Gastroesophageal sphincter (tissue), 4 donors: ENCODE results near the gene CELSR1. TPM values are rescaled to one million over a fixed set of nuclear protein-coding genes. Genes with fewer than 3 reads are reported as not detected.
A peak's percentile ranks its signal among the peaks of the same experiment; 100 is the strongest.

ENCODE experiments used
- ATAC-seq: fragments of 150-250 bp; one replicate; pipeline ENCODE4 v1.9.1; 2016; ENCODE audit warnings: mild to moderate bottlenecking, moderate library complexity
- H3K27ac ChIP-seq, 4 donors: fragments of 200-600 bp; sonication (generic) in 3 of 4; 1 replicate in 3 of 4; 2 replicates in 1 of 4; pipeline ENCODE4 v1.5.1; 2016 to 2019
- H3K27me3 ChIP-seq: fragments of 200-600 bp; sonication (generic); one replicate; pipeline ENCODE4 v1.5.1; 2019
- H3K36me3 ChIP-seq, 2 donors: fragments of 200-600 bp; sonication (generic); one replicate each; pipeline ENCODE4 v1.5.1; 2019; ENCODE audit warnings: control low read depth in 1 of 2
- H3K4me1 ChIP-seq, 3 donors: fragments of 200-600 bp; sonication (generic); 1 replicate in 2 of 3; 2 replicates in 1 of 3; pipeline ENCODE4 v1.5.1; 2016 to 2019; ENCODE audit warnings: control low read depth in 2 of 3
- H3K4me3 ChIP-seq, 2 donors: fragments of 200-600 bp; sonication (generic); one replicate each; pipeline ENCODE4 v1.5.1; 2019; ENCODE audit warnings: mild to moderate bottlenecking in 1 of 2, moderate library complexity in 1 of 2
- H3K9me3 ChIP-seq, 3 donors: fragments of 200-600 bp; sonication (generic); one replicate each; pipeline ENCODE4 v1.5.1; 2017 to 2019; ENCODE audit warnings: control low read depth in 2 of 3
- CTCF ChIP-seq, 4 experiments: fragments of 200-600 bp in 2 of 4; fragments of 450-650 bp in 2 of 4; sonication (generic) in 1 of 4; IDR thresholded peaks; one replicate each; pipeline ENCODE4 v1.5.1; 2017 to 2019; ENCODE audit warnings: antibody characterized with exemption in 4 of 4, mild to moderate bottlenecking in 2 of 4, moderate library complexity in 2 of 4
- EP300 ChIP-seq: sonication (generic); formaldehyde crosslinking; IDR thresholded peaks from one replicate; pipeline ENCODE4 v1.6.1; 2017; ENCODE audit warnings: antibody characterized with exemption, mild to moderate bottlenecking
- POLR2A ChIP-seq, 2 donors: fragments of 450-650 bp; IDR thresholded peaks; one replicate each; pipeline ENCODE4 v1.6.1; 2017; ENCODE audit warnings: antibody characterized with exemption in 2 of 2, mild to moderate bottlenecking in 2 of 2, moderate library complexity in 1 of 2
- POLR2AphosphoS5 ChIP-seq: sonication (generic); formaldehyde crosslinking; IDR thresholded peaks from one replicate; pipeline ENCODE4 v1.6.1; 2017; ENCODE audit warnings: antibody characterized with exemption
- WGBS, 2 donors: methylation state at CpG; one replicate each; pipeline ENCODE4 v1.1.5; 2018; ENCODE audit warnings: low coverage in 1 of 2; 5-methylcytosine and 5-hydroxymethylcytosine counted together
- total RNA-seq, 4 donors: library from RNA; depleted of rRNA; stranded (reverse); fragments of >200 nt; gene quantifications; one replicate each; pipeline ENCODE4 v1.1.0, GENCODE V29; 2016

The CELSR1 gene
- total RNA-seq, 4 donors from 2014 or later: 1.7 to 4.8 (median 4.3) TPM

- 37% methylated on average over 2 of the region's 9 CpGs; no CpG with 5 or more reads in 1 of the 2 donors for WGBS, 2 donors
- ATAC-seq: no peak
- Histone ChIP-seq H3K27me3 (no peaks in the 10 kb centered on the region), H3K9me3 (no peaks in the 10 kb centered on the region), H3K27ac (peak overlapping the region in 3 of 4 donors; percentile 69 to 82 (median 70)), H3K36me3 (no peaks in the 10 kb centered on the region), H3K4me1 (peaks cover 0 to 55% (median 40%) of the 10 kb centered on the region in 3 donors), H3K4me3 (peak overlapping the region; percentile 77 to 90)
- TF ChIP-seq POLR2AphosphoS5 (no peak), EP300 (no peak), POLR2A (IDR thresholded peaks at IDR 0.05) (no peak), CTCF (IDR thresholded peaks at IDR 0.05) (no peak)
Observed at GRCh38 chr22:46578251-46578823, 40.9 kb upstream of the CELSR1 start.

DNA sequence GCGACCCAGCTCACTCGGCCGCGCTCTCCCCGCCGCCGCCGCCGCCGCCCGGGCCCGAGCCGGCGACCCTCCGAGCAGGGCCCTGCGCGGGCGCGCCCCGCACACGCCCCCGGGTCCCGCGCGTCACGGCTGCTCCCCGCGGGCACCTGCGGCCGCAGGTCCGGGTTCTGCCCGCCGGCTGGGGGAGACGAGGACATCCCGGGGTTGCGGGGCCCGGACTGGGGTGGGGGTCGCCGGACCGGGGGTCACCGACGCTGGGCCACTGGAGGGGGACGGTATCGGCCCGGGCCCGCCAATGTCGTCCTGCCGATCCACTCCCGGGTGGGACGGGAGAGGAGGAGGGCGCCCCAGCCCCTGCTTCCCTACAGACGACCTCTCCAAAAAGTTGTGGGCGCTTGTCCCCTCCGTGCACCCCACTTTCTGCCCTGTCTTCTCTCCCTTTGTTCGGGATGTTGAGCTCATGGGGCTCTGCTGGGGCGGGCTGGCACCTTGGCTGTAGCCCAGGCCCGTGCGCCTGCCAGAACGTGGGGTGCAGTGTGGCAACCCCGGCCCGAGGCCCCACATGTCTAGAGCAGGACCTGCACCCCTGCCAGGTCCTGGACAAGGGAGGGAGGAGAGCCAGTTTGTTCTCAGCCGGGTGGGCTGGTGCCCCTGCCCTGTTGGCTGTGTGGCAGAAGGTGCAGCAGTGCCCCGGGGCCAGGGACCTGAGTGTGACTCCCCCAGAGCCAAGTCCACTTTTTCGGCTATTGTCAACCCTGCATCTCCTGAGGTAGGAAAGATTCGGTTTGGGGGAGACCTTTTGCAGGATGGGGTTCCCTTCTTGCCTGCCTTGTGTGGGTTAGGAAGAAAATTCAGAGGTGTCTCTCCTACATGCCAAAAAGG lies 40.2 kb upstream of the CELSR1 start:
- peak; percentile 23 for ATAC-seq
- no peaks in the 10 kb centered on the region for H3K27me3 ChIP-seq
- no peaks in the 10 kb centered on the region for H3K36me3 ChIP-seq
- WGBS, 2 donors: 2% methylated on average over 8 of the region's 65 CpGs; no CpG with 5 or more reads in 1 of the 2 donors
- TF ChIP-seq POLR2AphosphoS5 (no peak), EP300 (no peak), POLR2A (IDR thresholded peaks at IDR 0.05) (no peak), CTCF (IDR thresholded peaks at IDR 0.05) (no peak)
- no peaks in the 10 kb centered on the region for H3K9me3 ChIP-seq
- peak overlapping the region; percentile 40 to 82 (median 70) for H3K27ac ChIP-seq
- peak overlapping the region; percentile 77 to 90 for H3K4me3 ChIP-seq
- H3K4me1 ChIP-seq: peaks cover 0 to 55% (median 40%) of the 10 kb centered on the region in 3 donors

GRCh38 chr22:46576556-46577367 lies 39.3 kb upstream of the CELSR1 start:
- peaks cover 0 to 52% (median 38%) of the 10 kb centered on the region in 3 donors for H3K4me1 ChIP-seq
- no peaks in the 10 kb centered on the region for H3K27me3 ChIP-seq
- ATAC-seq: peak; percentile 84
- 0 to 4% methylated on average over 2 to 12 of the region's 142 CpGs for WGBS, 2 donors
- no peaks in the 10 kb centered on the region for H3K36me3 ChIP-seq
- no peak for TF ChIP-seq EP300
- no peak for TF ChIP-seq POLR2AphosphoS5
- TF ChIP-seq CTCF (IDR thresholded peaks at IDR 0.05): peak in 1 of 4 experiments; percentile 9
- no peak for TF ChIP-seq POLR2A (IDR thresholded peaks at IDR 0.05)
- peak overlapping the region in 3 of 4 donors; percentile 69 to 82 (median 70) for H3K27ac ChIP-seq
- H3K9me3 ChIP-seq: peaks cover 0 to 5% (median 0%) of the 10 kb centered on the region in 3 donors
- peak overlapping the region; percentile 77 to 90 for H3K4me3 ChIP-seq

DNA sequence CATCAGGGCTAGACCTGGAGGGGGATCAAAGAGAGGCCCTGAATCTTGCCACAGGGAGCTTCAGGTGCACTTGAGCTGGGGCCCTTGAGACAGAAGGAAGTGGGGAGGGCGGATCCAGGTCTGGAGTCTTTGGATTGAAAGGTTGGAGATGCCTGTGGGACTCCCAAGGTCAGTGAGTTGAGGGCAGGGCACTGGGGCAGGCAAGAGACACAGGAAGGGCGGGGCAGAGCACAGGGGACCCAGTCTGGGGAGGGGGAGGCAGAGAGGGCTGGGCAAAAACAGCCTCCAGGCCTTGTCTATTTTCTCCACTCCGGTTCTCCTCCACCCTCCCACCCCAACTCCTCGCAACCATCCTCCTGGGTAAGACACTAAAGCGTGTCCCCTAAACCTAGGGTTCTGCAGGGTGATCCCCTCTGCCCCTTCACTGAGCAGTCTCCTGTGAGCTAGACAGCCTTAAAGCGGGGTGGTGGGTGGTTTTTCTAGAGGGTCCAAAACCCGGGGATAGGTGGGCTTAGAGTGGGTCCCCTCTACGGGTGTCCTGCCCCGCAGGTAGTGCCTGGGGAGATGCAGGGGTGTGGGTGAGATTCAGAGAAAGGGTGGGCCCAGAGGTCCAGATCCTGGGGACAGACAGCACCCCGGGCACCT lies 38.6 kb upstream of the CELSR1 start:
- no peak for ATAC-seq
- Histone ChIP-seq H3K4me3 (peak overlapping the region; percentile 26 to 77), H3K4me1 (peaks cover 0 to 45% (median 32%) of the 10 kb centered on the region in 3 donors), H3K27me3 (no peaks in the 10 kb centered on the region), H3K36me3 (no peaks in the 10 kb centered on the region), H3K9me3 (peaks cover 0 to 12% (median 0%) of the 10 kb centered on the region in 3 donors), H3K27ac (peak overlapping the region in 3 of 4 donors; percentile 63 to 70 (median 64))
- TF ChIP-seq EP300: no peak
- TF ChIP-seq POLR2AphosphoS5: no peak
- TF ChIP-seq POLR2A (IDR thresholded peaks at IDR 0.05): no peak
- no peak for TF ChIP-seq CTCF (IDR thresholded peaks at IDR 0.05)
- WGBS, 2 donors: 16 to 100% methylated on average over 1 to 2 of the region's 10 CpGs
